ENCODE data around the gene SLC43A1.
"Not testable (repeated sequence)": the region's sequence is repeated elsewhere in the genome, so short reads cannot be mapped to it uniquely, and the experiment has no call there.

The SLC43A1 gene

GRCh38 chr11:57515332-57516060 lies at the start of gene SLC43A1:
TSS of gene SLC43A1 (minus strand) at chr11:57515702. CDS start at chr11:57514111, 1,591 bp downstream.
- peak; percentile 37 for DNase-seq (ENCODE audit: low spot score)

GRCh38 chr11:57562596-57562995 lies 47.1 kb upstream of the SLC43A1 start:
- DNase-seq (ENCODE audit: low spot score) = no peak

- no peak for DNase-seq (ENCODE audit: low spot score)
Measured at GRCh38 chr11:57560146-57560545, 44.6 kb upstream of the SLC43A1 start.

GRCh38 chr11:57556041-57556440 lies 40.5 kb upstream of the SLC43A1 start:
- DNase-seq (ENCODE audit: low spot score) = no peak

- no peak for DNase-seq (ENCODE audit: low spot score)
Measured at GRCh38 chr11:57555393-57555792, 39.9 kb upstream of the SLC43A1 start.

GRCh38 chr11:57552479-57552878 lies 37.0 kb upstream of the SLC43A1 start:
- no peak for DNase-seq (ENCODE audit: low spot score)

GRCh38 chr11:57551941-57552340 lies 36.4 kb upstream of the SLC43A1 start:
- no peak for DNase-seq (ENCODE audit: low spot score)

GRCh38 chr11:57549983-57550382 lies 34.5 kb upstream of the SLC43A1 start:
- DNase-seq (ENCODE audit: low spot score) = no peak

GRCh38 chr11:57547854-57548377 lies 32.4 kb upstream of the SLC43A1 start:
- no peak for DNase-seq (ENCODE audit: low spot score)

GRCh38 chr11:57546869-57547475 lies 31.5 kb upstream of the SLC43A1 start:
- DNase-seq (ENCODE audit: low spot score) = peak; percentile 44

GRCh38 chr11:57546451-57546850 lies 30.9 kb upstream of the SLC43A1 start:
- DNase-seq (ENCODE audit: low spot score) = no peak

- DNase-seq (ENCODE audit: low spot score) = no peak
Measured at GRCh38 chr11:57545883-57546282, 30.4 kb upstream of the SLC43A1 start.

- DNase-seq (ENCODE audit: low spot score) = no peak
Measured at GRCh38 chr11:57544566-57544965, 29.1 kb upstream of the SLC43A1 start.

GRCh38 chr11:57543593-57543992 lies 28.1 kb upstream of the SLC43A1 start:
- DNase-seq (ENCODE audit: low spot score) = no peak

- no peak for DNase-seq (ENCODE audit: low spot score)
Measured at GRCh38 chr11:57542582-57542981, 27.1 kb upstream of the SLC43A1 start.

GRCh38 chr11:57541169-57541568 lies 25.7 kb upstream of the SLC43A1 start:
- DNase-seq (ENCODE audit: low spot score) = no peak

- DNase-seq (ENCODE audit: low spot score) = no peak
Measured at GRCh38 chr11:57539342-57539741, 23.8 kb upstream of the SLC43A1 start.

- no peak for DNase-seq (ENCODE audit: low spot score)
Measured at GRCh38 chr11:57536947-57537619, 21.6 kb upstream of the SLC43A1 start, which contains the start of gene SMTNL1. TSS of gene SMTNL1 (plus strand) at chr11:57537595. CDS start at chr11:57542643, 5,048 bp downstream.

- not testable (repeated sequence) for DNase-seq (ENCODE audit: low spot score)
Measured at GRCh38 chr11:57534449-57534848, 18.9 kb upstream of the SLC43A1 start.

- peak; percentile 94 for DNase-seq (ENCODE audit: low spot score)
Measured at GRCh38 chr11:57530596-57531507, 15.3 kb upstream of the SLC43A1 start, which contains the start of gene TIMM10. TSS of gene TIMM10 (minus strand) at chr11:57530754. CDS start at chr11:57530189, 565 bp downstream.

GRCh38 chr11:57530215-57530595 lies 14.7 kb upstream of the SLC43A1 start:
- DNase-seq (ENCODE audit: low spot score) = no peak

GRCh38 chr11:57529012-57529411 lies 13.5 kb upstream of the SLC43A1 start:
- DNase-seq (ENCODE audit: low spot score) = no peak
